ENCODE measurements around the gene OSTN. TPM values are rescaled to one million over a fixed set of nuclear protein-coding genes. Genes with fewer than 3 reads are reported as not detected.

OSTN gene
- total RNA-seq, 2 donors from 2014 or later, result 0.09 TPM; not detected in 1

GRCh38 chr3:191220908-191221307 is 21.9 kb downstream of the OSTN start:
- 81% methylated on average over 5 of the region's 5 CpGs for WGBS
- intact Hi-C loops (cut with DNase I), result no loop called here
- H3K9me3 ChIP-seq, result no peaks in the 10 kb centered on the region

GRCh38 chr3:191221638-191222037 is 22.6 kb downstream of the OSTN start:
- intact Hi-C loops (cut with DNase I), result no loop called here
- TF ChIP-seq POLR2AphosphoS5 (IDR thresholded peaks at IDR 0.05), result no peak
- no peak for TF ChIP-seq CTCF (IDR thresholded peaks at IDR 0.05)
- no peak for TF ChIP-seq POLR2A (IDR thresholded peaks at IDR 0.05)
- Histone ChIP-seq H3K27ac (no peak overlapping the region), H3K9me3 (no peaks in the 10 kb centered on the region), H3K27me3 (replicated peaks; ENCODE audit: insufficient read depth) (no peaks in the 10 kb centered on the region), H3K4me3 (no peak overlapping the region), H3K4me1 (replicated peaks) (no peaks in the 10 kb centered on the region), H3K36me3 (no peaks in the 10 kb centered on the region)
- DNase-seq (ENCODE audit: low spot score), result no peak
- 100% methylated on average over 1 of the region's 1 CpG for WGBS

More at GRCh38 chr3:191220908-191221307, 21.9 kb downstream of the OSTN start:
- H3K27me3 ChIP-seq (replicated peaks; ENCODE audit: insufficient read depth), result no peaks in the 10 kb centered on the region
- H3K4me3 ChIP-seq, result no peak overlapping the region
- H3K4me1 ChIP-seq (replicated peaks), result no peaks in the 10 kb centered on the region
- no peak for DNase-seq (ENCODE audit: low spot score)
- H3K36me3 ChIP-seq, result no peaks in the 10 kb centered on the region
- no peak for TF ChIP-seq POLR2AphosphoS5 (IDR thresholded peaks at IDR 0.05)
- no peak for TF ChIP-seq POLR2A (IDR thresholded peaks at IDR 0.05)
- TF ChIP-seq CTCF (IDR thresholded peaks at IDR 0.05), result no peak
- H3K27ac ChIP-seq, result no peak overlapping the region

- no peaks in the 10 kb centered on the region for H3K27me3 ChIP-seq (replicated peaks; ENCODE audit: insufficient read depth)
- no peak for DNase-seq (ENCODE audit: low spot score)
- WGBS, result 75% methylated on average over 5 of the region's 5 CpGs
- no peak overlapping the region for H3K27ac ChIP-seq
- H3K4me3 ChIP-seq, result no peak overlapping the region
- no peaks in the 10 kb centered on the region for H3K4me1 ChIP-seq (replicated peaks)
- TF ChIP-seq POLR2A (IDR thresholded peaks at IDR 0.05) (no peak), CTCF (IDR thresholded peaks at IDR 0.05) (no peak), POLR2AphosphoS5 (IDR thresholded peaks at IDR 0.05) (no peak)
- intact Hi-C loops (cut with DNase I), result no loop called here
- H3K9me3 ChIP-seq, result no peaks in the 10 kb centered on the region
- no peaks in the 10 kb centered on the region for H3K36me3 ChIP-seq
These were observed 28.5 kb downstream of the OSTN start for GRCh38 chr3:191227541-191227940.

- no peaks in the 10 kb centered on the region for H3K4me1 ChIP-seq (replicated peaks)
- 95% methylated on average over 9 of the region's 9 CpGs for WGBS
- H3K27ac ChIP-seq, result no peak overlapping the region
- H3K27me3 ChIP-seq (replicated peaks; ENCODE audit: insufficient read depth), result no peaks in the 10 kb centered on the region
- H3K9me3 ChIP-seq, result no peaks in the 10 kb centered on the region
- no peaks in the 10 kb centered on the region for H3K36me3 ChIP-seq
- TF ChIP-seq POLR2A (IDR thresholded peaks at IDR 0.05) (no peak), CTCF (IDR thresholded peaks at IDR 0.05) (no peak), POLR2AphosphoS5 (IDR thresholded peaks at IDR 0.05) (no peak)
- H3K4me3 ChIP-seq, result no peak overlapping the region
- DNase-seq (ENCODE audit: low spot score), result no peak
- intact Hi-C loops (cut with DNase I), result no loop called here
These were observed 35.2 kb downstream of the OSTN start for GRCh38 chr3:191234216-191234615.
